A549 (cell line): Measurements from ENCODE around the gene BBS9. TPM values are rescaled to one million over a fixed set of nuclear protein-coding genes. Genes with fewer than 3 reads are reported as not detected.

Source experiments
- ATAC-seq, 2 experiments: fragments of 200-7000 bp in 1 of 2; fragments of >200 bp in 1 of 2; cut with Nextera tagmentation in 1 of 2; cut with Tn5 transposase in 1 of 2; 3 replicates each; pipeline versions ENCODE4 v1.8.0 to v1.9.1; 2018 to 2020; ENCODE audit warnings: mild to moderate bottlenecking in 1 of 2, moderate library complexity in 1 of 2
- CTCF ChIA-PET: fragments of 300-600 bp; sonication (Branson Sonifier 250); formaldehyde crosslinking; extraction: SDS; loops from one replicate; lab custom pipeline; 2021; ENCODE audit warnings: antibody characterized with exemption, inconsistent platforms; lab: Yijun Ruan, JAX
- POLR2A ChIA-PET: fragments of 350-600 bp; formaldehyde crosslinking; extraction: SDS; loops from one replicate; lab custom pipeline; 2021; ENCODE audit warnings: antibody characterized with exemption, inconsistent platforms; lab: Yijun Ruan, JAX
- DNase-seq, 2 experiments: peaks; one replicate each; pipeline versions ENCODE4 v3.0.0 to v3.0.0-alpha.2; 2011 to 2016; ENCODE audit warnings: low read depth in 1 of 2, low spot score in 1 of 2
- FAIRE-seq: peaks from 2 replicates; lab custom pipeline; 2011; peaks lifted over from hg19 to GRCh38; lab: Jason Lieb, UNC
- H3K27ac ChIP-seq, 2 experiments: fragments of >200 bp; sonication (Bioruptor Twin); formaldehyde crosslinking; 3 replicates each; pipeline ENCODE4 v1.5.1; 2016 to 2017
- H3K4me1 ChIP-seq: fragments of >200 bp; sonication (Bioruptor Twin); formaldehyde crosslinking; 3 replicates; pipeline ENCODE4 v1.6.1; 2016
- H3K4me2 ChIP-seq: fragments of >200 bp; sonication (Bioruptor Twin); formaldehyde crosslinking; 3 replicates; pipeline ENCODE4 v1.6.1; 2016
- H3K4me3 ChIP-seq: fragments of >200 bp; sonication (Bioruptor Twin); formaldehyde crosslinking; 3 replicates; pipeline ENCODE4 v1.5.1; 2016
- H3K9me3 ChIP-seq: fragments of >200 bp; sonication (Bioruptor Twin); formaldehyde crosslinking; 3 replicates; pipeline ENCODE4 v1.6.1; 2016
- CBX2 ChIP-seq: fragments of 200-600 bp; sonication (generic); IDR thresholded peaks from 2 replicates; pipeline ENCODE4 v1.6.1; 2016; ENCODE audit warnings: low read depth, mild to moderate bottlenecking, borderline replicate concordance
- CEBPB ChIP-seq, 2 experiments: fragments of >200 bp in 1 of 2; sonication (Bioruptor Twin) in 1 of 2; formaldehyde crosslinking in 1 of 2; IDR thresholded peaks; 2 replicates each; pipeline ENCODE4 v1.6.1; 2012 to 2016
- CTCF ChIP-seq: fragments of >200 bp; sonication (Bioruptor Twin); formaldehyde crosslinking; IDR thresholded peaks from 3 replicates; pipeline ENCODE4 v1.5.1; 2016
- E2F6 ChIP-seq: IDR thresholded peaks from 2 replicates; pipeline ENCODE4 v1.6.1; 2012; ENCODE audit warnings: low read depth, borderline replicate concordance
- EHF ChIP-seq: fragments of 250-450 bp; sonication (Bioruptor Pico); IDR thresholded peaks from 2 replicates; pipeline ENCODE4 v1.5.0; 2020; ENCODE audit warnings: mild to moderate bottlenecking
- EHMT2 ChIP-seq: fragments of 200-600 bp; sonication (generic); IDR thresholded peaks from 2 replicates; pipeline ENCODE4 v1.6.1; 2016; ENCODE audit warnings: antibody characterized with exemption, low read depth, mild to moderate bottlenecking, moderate library complexity
- ELK1 ChIP-seq: fragments of 150-350 bp; IDR thresholded peaks from 2 replicates; pipeline ENCODE4 v1.6.1; 2014; ENCODE audit warnings: low read depth, mild to moderate bottlenecking, low read length
- FOSB ChIP-seq: fragments of 250-450 bp; sonication (Bioruptor Pico); IDR thresholded peaks from 2 replicates; pipeline ENCODE4 v1.5.0; 2020; ENCODE audit warnings: mild to moderate bottlenecking, moderate library complexity
- HOXA7 ChIP-seq: fragments of 250-450 bp; sonication (Bioruptor Pico); IDR thresholded peaks from 2 replicates; pipeline ENCODE4 v1.5.0; 2020; ENCODE audit warnings: mild to moderate bottlenecking, moderate library complexity
- HOXB13 ChIP-seq: fragments of 250-450 bp; sonication (Bioruptor Pico); IDR thresholded peaks from 2 replicates; pipeline ENCODE4 v1.5.0; 2020; ENCODE audit warnings: low read depth, mild to moderate bottlenecking, moderate library complexity
- HOXB5 ChIP-seq: fragments of 250-450 bp; sonication (Bioruptor Pico); IDR thresholded peaks from 2 replicates; pipeline ENCODE4 v1.5.0; 2020; ENCODE audit warnings: mild to moderate bottlenecking, moderate library complexity
- KDM1A ChIP-seq: fragments of 200-600 bp; sonication (generic); IDR thresholded peaks from 2 replicates; pipeline ENCODE4 v1.6.1; 2016; ENCODE audit warnings: low read depth, mild to moderate bottlenecking
- MAX ChIP-seq: IDR thresholded peaks from 2 replicates; pipeline ENCODE4 v1.6.1; 2012
- MAZ ChIP-seq: fragments of 150-350 bp; IDR thresholded peaks from 2 replicates; pipeline ENCODE4 v1.6.1; 2014; ENCODE audit warnings: antibody characterized with exemption, low read depth, low read length, borderline replicate concordance
- NFE2L2 ChIP-seq: fragments of 150-350 bp; conservative IDR thresholded peaks from 2 replicates; pipeline ENCODE4 v1.6.1; 2014; ENCODE audit warnings: low read length
- NPAS2 ChIP-seq: fragments of 250-450 bp; sonication (Bioruptor Pico); IDR thresholded peaks from 2 replicates; pipeline ENCODE4 v1.8.0; 2022; ENCODE audit warnings: mild to moderate bottlenecking, moderate library complexity, borderline replicate concordance
- NR3C1 ChIP-seq: fragments of >200 bp; sonication (Bioruptor Twin); formaldehyde crosslinking; IDR thresholded peaks from 3 replicates; pipeline ENCODE4 v1.6.1; 2017
- PHF8 ChIP-seq: fragments of 200-600 bp; sonication (generic); IDR thresholded peaks from 2 replicates; pipeline ENCODE4 v1.6.1; 2016; ENCODE audit warnings: low read depth, mild to moderate bottlenecking, antibody characterized with exemption, moderate library complexity, borderline replicate concordance
- POLR2A ChIP-seq: IDR thresholded peaks from 2 replicates; pipeline ENCODE4 v1.6.1; 2012; ENCODE audit warnings: mild to moderate bottlenecking, low read length
- RARB ChIP-seq: fragments of 250-450 bp; sonication (Bioruptor Pico); IDR thresholded peaks from 2 replicates; pipeline ENCODE4 v1.8.0; 2021; ENCODE audit warnings: mild to moderate bottlenecking, moderate library complexity
- RCOR1 ChIP-seq: fragments of 150-350 bp; IDR thresholded peaks from 2 replicates; pipeline ENCODE4 v1.6.1; 2014; ENCODE audit warnings: antibody characterized with exemption, low read length, low read depth
- SREBF2 ChIP-seq: fragments of 450-650 bp; IDR thresholded peaks from 2 replicates; pipeline ENCODE4 v1.6.1; 2014; ENCODE audit warnings: mild to moderate bottlenecking, moderate library complexity
- ZSCAN20 ChIP-seq: fragments of 250-450 bp; sonication (Bioruptor Pico); IDR thresholded peaks from 2 replicates; pipeline ENCODE4 v1.8.0; 2022; ENCODE audit warnings: mild to moderate bottlenecking, moderate library complexity
- WGBS: methylation state at CpG from one replicate; pipeline ENCODE4 v1.1.6; 2017; ENCODE audit errors: missing lambda C conversion rate; 5-methylcytosine and 5-hydroxymethylcytosine counted together
- polyA plus RNA-seq, 4 experiments: library from polyadenylated mRNA; depleted of rRNA in 3 of 4; stranded (reverse); fragments of >200 nt; fragmentation: RNase III in 1 of 4; extraction: RNeasy Plus Mini Kit Qiagen cat#74134 plus additional on column Dnase treatment in 1 of 4; gene quantifications; 2 replicates in 3 of 4; 3 replicates in 1 of 4; pipeline ENCODE4 v1.2.3, GENCODE V29; 2011 to 2017

The BBS9 gene
- polyA plus RNA-seq, 2 of the 4 experiments (the other 2 are of a cell fraction) = 8.3 to 9.1 TPM

- ATAC-seq (no peak), FAIRE-seq (no peak), DNase-seq (no peak)
- H3K9me3 ChIP-seq = no peaks in the 10 kb centered on the region
- WGBS = 55% methylated on average over 2 of the region's 2 CpGs
- H3K27ac ChIP-seq = no peak overlapping the region
- H3K4me2 ChIP-seq = no peak overlapping the region
- no peaks in the 10 kb centered on the region for H3K4me1 ChIP-seq
- no peak overlapping the region for H3K4me3 ChIP-seq
- ChIA-PET POLR2A (no interaction called here), CTCF (no interaction called here)
- no peak for TF ChIP-seq MAZ
- no peak for TF ChIP-seq PHF8
- TF ChIP-seq E2F6 = no peak
- no peak for TF ChIP-seq NPAS2 (CRISPR knock-in tag)
- TF ChIP-seq KDM1A = no peak
- no peak for TF ChIP-seq HOXB5 (CRISPR knock-in tag)
Observed at GRCh38 chr7:33645104-33645503, 515.7 kb downstream of the BBS9 start.

GRCh38 chr7:33646166-33646565 is 516.8 kb downstream of the BBS9 start:
- DNase-seq = no peak
- TF ChIP-seq CBX2 (no peak), POLR2A (no peak), ELK1 (no peak)
- TF ChIP-seq, all 56 proteins: peak for 0
- ChIA-PET CTCF (interaction anchor here (1.0 to 1.8 kb wide), 3 partner anchors 12 to 18 kb away, joined by 3 to 6 read pairs (median 3); no protein-coding TSS in a partner anchor), POLR2A (no interaction called here)
- Histone ChIP-seq H3K4me1 (no peaks in the 10 kb centered on the region), H3K9me3 (no peaks in the 10 kb centered on the region), H3K4me3 (no peak overlapping the region), H3K27ac (no peak overlapping the region), H3K4me2 (no peak overlapping the region)
- ATAC-seq (no peak), FAIRE-seq (no peak)
- 60% methylated on average over 3 of the region's 3 CpGs for WGBS

GRCh38 chr7:33646891-33647391 is 517.6 kb downstream of the BBS9 start:
- TF ChIP-seq HOXB5 (CRISPR knock-in tag) (no peak), CBX2 (no peak), ZSCAN20 (CRISPR knock-in tag) (no peak), NFE2L2 (no peak), MAZ (no peak), CEBPB (IDR thresholded peaks at IDR 0.05) (no peak), NR3C1 (no peak), CTCF (no peak), NPAS2 (CRISPR knock-in tag) (no peak), RARB (CRISPR knock-in tag) (no peak), RCOR1 (no peak), EHMT2 (no peak), MAX (no peak), EHF (no peak), HOXB13 (no peak), HOXA7 (CRISPR knock-in tag) (no peak), SREBF2 (no peak), FOSB (CRISPR knock-in tag) (no peak)
- ATAC-seq = no peak
- Histone ChIP-seq H3K27ac (no peak overlapping the region), H3K4me1 (no peaks in the 10 kb centered on the region), H3K9me3 (no peaks in the 10 kb centered on the region), H3K4me3 (no peak overlapping the region), H3K4me2 (no peak overlapping the region)
- ChIA-PET POLR2A (no interaction called here), CTCF (interaction anchor here (0.6 to 1.8 kb wide), 3 partner anchors 13 to 104 kb away, joined by 3 to 6 read pairs (median 3); no protein-coding TSS in a partner anchor)
- no peak for DNase-seq
- no peak for FAIRE-seq
- 26% methylated on average over 4 of the region's 4 CpGs for WGBS
